Measurements from ENCODE around the gene TIPRL.
A peak's percentile ranks its signal among the peaks of the same experiment; 100 is the strongest.
"Not testable (repeated sequence)": the region's sequence is repeated elsewhere in the genome, so short reads cannot be mapped to it uniquely, and the experiment has no call there.

The TIPRL gene

GRCh38 chr1:168178638-168179437 lies at the start of gene TIPRL:
TIPRL (plus strand) TSS chr1:168178962; CDS start chr1:168179078, 116 bp downstream.
- DNase-seq = peak; percentile 99

GRCh38 chr1:168129933-168130332 lies 48.8 kb upstream of the TIPRL start:
- no peak for DNase-seq

- DNase-seq = no peak
Observed at GRCh38 chr1:168134132-168134531, 44.6 kb upstream of the TIPRL start.

- DNase-seq = no peak
Observed at GRCh38 chr1:168134642-168135041, 44.1 kb upstream of the TIPRL start.

- DNase-seq = no peak
Observed at GRCh38 chr1:168135116-168135920, 43.4 kb upstream of the TIPRL start.

GRCh38 chr1:168135921-168136708 lies 42.6 kb upstream of the TIPRL start:
- DNase-seq = no peak

- no peak for DNase-seq
Observed at GRCh38 chr1:168136709-168137514, 41.9 kb upstream of the TIPRL start, which contains the start of gene GPR161. GPR161 (minus strand) TSS chr1:168136930; CDS start chr1:168104850, 32,080 bp downstream.

- DNase-seq = no peak
Observed at GRCh38 chr1:168137515-168137821, 41.3 kb upstream of the TIPRL start.

- DNase-seq = no peak
Observed at GRCh38 chr1:168138134-168138533, 40.6 kb upstream of the TIPRL start.

- DNase-seq = no peak
Observed at GRCh38 chr1:168139070-168139469, 39.7 kb upstream of the TIPRL start.

GRCh38 chr1:168141871-168142385 lies 36.8 kb upstream of the TIPRL start:
- DNase-seq = no peak

GRCh38 chr1:168145184-168146159 lies 33.3 kb upstream of the TIPRL start:
- DNase-seq = peak; percentile 68

GRCh38 chr1:168146160-168146539 lies 32.6 kb upstream of the TIPRL start:
- DNase-seq = no peak

GRCh38 chr1:168146626-168147025 lies 32.1 kb upstream of the TIPRL start:
- DNase-seq = no peak

- no peak for DNase-seq
Observed at GRCh38 chr1:168148916-168149315, 29.8 kb upstream of the TIPRL start.

GRCh38 chr1:168150283-168150682 lies 28.5 kb upstream of the TIPRL start:
- no peak for DNase-seq

GRCh38 chr1:168151935-168152334 lies 26.8 kb upstream of the TIPRL start:
- no peak for DNase-seq

- DNase-seq = not testable (repeated sequence)
Observed at GRCh38 chr1:168154707-168155106, 24.1 kb upstream of the TIPRL start.

GRCh38 chr1:168155910-168156309 lies 22.9 kb upstream of the TIPRL start:
- no peak for DNase-seq

GRCh38 chr1:168157638-168158037 lies 21.1 kb upstream of the TIPRL start:
- DNase-seq = no peak

GRCh38 chr1:168159251-168159650 lies 19.5 kb upstream of the TIPRL start:
- DNase-seq = no peak
